SJCRH30 (cell line): ENCODE results near the gene FCGR3B. TPM values are rescaled to one million over a fixed set of nuclear protein-coding genes. Genes with fewer than 3 reads are reported as not detected.
"Not testable (repeated sequence)": the region's sequence is repeated elsewhere in the genome, so short reads cannot be mapped to it uniquely, and the experiment has no call there.

Experiments
- DNase-seq, 2 experiments: peaks; one replicate each; pipeline ENCODE4 v3.0.0-alpha.2; 2015 to 2020
- H3K27ac ChIP-seq: fragments of 250-450 bp; sonication (Bioruptor Pico); 2 replicates; pipeline ENCODE4 v1.5.1; 2020; ENCODE audit warnings: mild to moderate bottlenecking, moderate library complexity
- H3K27me3 ChIP-seq: fragments of 250-450 bp; sonication (Bioruptor Pico); 2 replicates; pipeline ENCODE4 v1.5.1; 2020; ENCODE audit warnings: mild to moderate bottlenecking, moderate library complexity
- H3K36me3 ChIP-seq: fragments of 250-450 bp; sonication (Bioruptor Pico); 2 replicates; pipeline ENCODE4 v1.5.1; 2020; ENCODE audit warnings: mild to moderate bottlenecking, moderate library complexity
- H3K4me1 ChIP-seq: fragments of 250-450 bp; sonication (Bioruptor Pico); 2 replicates; pipeline ENCODE4 v1.5.1; 2020; ENCODE audit warnings: mild to moderate bottlenecking, moderate library complexity
- H3K4me3 ChIP-seq: fragments of 250-450 bp; sonication (Bioruptor Pico); 2 replicates; pipeline ENCODE4 v1.5.1; 2020; ENCODE audit warnings: mild to moderate bottlenecking, moderate library complexity
- H3K9me3 ChIP-seq: fragments of 250-450 bp; sonication (Bioruptor Pico); replicated peaks from 2 replicates; pipeline ENCODE4 v1.5.1; 2020; ENCODE audit warnings: mild to moderate bottlenecking, moderate library complexity
- total RNA-seq: library from RNA; depleted of rRNA; stranded (reverse); fragments of >200 nt; shearing (Covaris generic); gene quantifications from 2 replicates; pipeline ENCODE4 v1.2.3, GENCODE V29; 2014; rRNA removed

The FCGR3B gene
- total RNA-seq = not detected in 2 replicates

GRCh38 chr1:161631076-161631475 lies at the start of gene FCGR3B:
Gene FCGR3B (minus strand): TSS chr1:161631176. CDS start chr1:161631094, 82 bp downstream.
- Histone ChIP-seq H3K4me1 (no peaks in the 10 kb centered on the region), H3K4me3 (no peak within 1 kb of the TSS)
- no peak for DNase-seq

DNA sequence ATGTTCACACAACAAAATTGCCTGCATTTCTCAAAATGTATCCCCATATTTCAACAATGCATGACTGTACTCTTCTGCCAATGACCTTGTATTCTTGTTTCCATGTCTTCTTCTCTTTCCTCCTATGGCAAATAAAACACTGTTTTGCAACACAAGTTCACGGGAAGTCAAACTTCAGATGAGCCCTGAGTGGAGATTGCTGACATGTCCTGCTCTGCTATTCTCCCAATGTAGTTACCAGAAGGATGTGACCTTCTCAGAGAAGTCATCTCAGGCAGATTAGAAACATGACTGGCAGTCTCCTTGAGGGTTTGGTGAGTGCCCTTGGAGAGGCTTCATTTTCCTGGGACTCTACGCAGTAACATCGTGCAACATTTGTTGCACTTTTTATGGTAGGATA lies 47.5 kb upstream of the FCGR3B start:
- no peak for DNase-seq
- Histone ChIP-seq H3K27ac (no peak overlapping the region), H3K27me3 (no peaks in the 10 kb centered on the region), H3K36me3 (no peaks in the 10 kb centered on the region), H3K9me3 (no peaks in the 10 kb centered on the region; the same call in 1 of the 2 replicates), H3K4me1 (no peaks in the 10 kb centered on the region), H3K4me3 (no peak overlapping the region)

More at GRCh38 chr1:161631076-161631475, at the start of gene FCGR3B:
- no peak within 1 kb of the TSS for H3K27ac ChIP-seq
- no peaks in the 10 kb centered on the region for H3K27me3 ChIP-seq
- H3K36me3 ChIP-seq = no peaks in the 10 kb centered on the region
- no peaks in the 10 kb centered on the region for H3K9me3 ChIP-seq

GRCh38 chr1:161676958-161677689 lies 46.1 kb upstream of the FCGR3B start:
- Histone ChIP-seq H3K27ac (no peak overlapping the region), H3K36me3 (no peaks in the 10 kb centered on the region), H3K4me1 (no peaks in the 10 kb centered on the region), H3K4me3 (no peak overlapping the region), H3K27me3 (no peaks in the 10 kb centered on the region), H3K9me3 (no peaks in the 10 kb centered on the region; the same call in 1 of the 2 replicates)
- no peak for DNase-seq

DNA sequence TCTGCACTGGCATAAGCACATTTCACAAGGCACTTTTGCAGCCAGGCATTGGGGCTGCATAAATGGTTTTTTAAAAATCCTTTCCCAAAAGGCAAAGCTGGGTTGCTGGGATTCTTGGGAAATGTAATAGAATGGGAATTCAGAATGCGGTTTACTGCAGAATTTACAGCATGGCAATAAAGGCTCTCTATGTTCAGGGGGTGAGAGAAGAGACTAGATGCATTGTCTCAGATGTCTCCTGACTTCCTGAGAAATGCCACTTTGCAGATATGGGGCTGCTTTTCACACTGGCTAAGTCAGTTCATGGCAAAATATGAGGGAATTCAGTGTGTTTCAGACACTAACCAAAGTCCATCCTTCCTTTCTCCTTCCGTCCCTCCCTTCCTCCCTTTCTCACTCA lies 45.5 kb upstream of the FCGR3B start:
- Histone ChIP-seq H3K36me3 (no peaks in the 10 kb centered on the region), H3K27me3 (no peaks in the 10 kb centered on the region), H3K4me3 (no peak overlapping the region), H3K27ac (no peak overlapping the region), H3K4me1 (no peaks in the 10 kb centered on the region), H3K9me3 (no peaks in the 10 kb centered on the region; the same call in 1 of the 2 replicates)
- no peak for DNase-seq

DNA sequence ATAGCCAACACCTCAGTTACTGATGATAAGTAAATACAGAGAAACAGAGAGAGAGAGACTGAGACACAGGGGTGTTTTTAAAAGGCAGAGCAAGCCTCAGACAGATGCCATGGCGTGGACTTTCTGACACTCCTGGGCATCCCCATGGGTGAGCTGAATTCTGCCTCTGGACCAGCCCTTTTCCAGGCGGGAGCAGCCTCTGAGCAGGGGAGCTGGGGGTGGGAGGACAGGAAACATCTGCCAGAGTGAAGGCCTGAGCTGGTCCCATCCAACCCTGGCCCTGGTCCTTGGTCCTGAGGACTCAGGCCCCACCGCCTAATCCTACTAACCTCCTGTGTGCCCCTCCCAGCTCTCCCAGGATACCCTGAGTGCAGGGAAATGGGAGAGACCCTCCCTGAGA lies 43.9 kb upstream of the FCGR3B start:
- not testable (repeated sequence) for H3K27me3 ChIP-seq, H3K4me3 ChIP-seq, H3K27ac ChIP-seq, H3K36me3 ChIP-seq, H3K9me3 ChIP-seq, H3K4me1 ChIP-seq, DNase-seq

GRCh38 chr1:161674447-161674846 lies 43.5 kb upstream of the FCGR3B start:
- H3K27ac ChIP-seq, H3K4me3 ChIP-seq, H3K9me3 ChIP-seq, H3K36me3 ChIP-seq, H3K27me3 ChIP-seq, DNase-seq, H3K4me1 ChIP-seq: not testable (repeated sequence)

GRCh38 chr1:161673437-161673836 lies 42.5 kb upstream of the FCGR3B start:
- not testable (repeated sequence) for H3K4me3 ChIP-seq, H3K36me3 ChIP-seq, H3K27me3 ChIP-seq, H3K4me1 ChIP-seq, H3K27ac ChIP-seq, H3K9me3 ChIP-seq
- DNase-seq = peak; percentile 8 to 43

DNA sequence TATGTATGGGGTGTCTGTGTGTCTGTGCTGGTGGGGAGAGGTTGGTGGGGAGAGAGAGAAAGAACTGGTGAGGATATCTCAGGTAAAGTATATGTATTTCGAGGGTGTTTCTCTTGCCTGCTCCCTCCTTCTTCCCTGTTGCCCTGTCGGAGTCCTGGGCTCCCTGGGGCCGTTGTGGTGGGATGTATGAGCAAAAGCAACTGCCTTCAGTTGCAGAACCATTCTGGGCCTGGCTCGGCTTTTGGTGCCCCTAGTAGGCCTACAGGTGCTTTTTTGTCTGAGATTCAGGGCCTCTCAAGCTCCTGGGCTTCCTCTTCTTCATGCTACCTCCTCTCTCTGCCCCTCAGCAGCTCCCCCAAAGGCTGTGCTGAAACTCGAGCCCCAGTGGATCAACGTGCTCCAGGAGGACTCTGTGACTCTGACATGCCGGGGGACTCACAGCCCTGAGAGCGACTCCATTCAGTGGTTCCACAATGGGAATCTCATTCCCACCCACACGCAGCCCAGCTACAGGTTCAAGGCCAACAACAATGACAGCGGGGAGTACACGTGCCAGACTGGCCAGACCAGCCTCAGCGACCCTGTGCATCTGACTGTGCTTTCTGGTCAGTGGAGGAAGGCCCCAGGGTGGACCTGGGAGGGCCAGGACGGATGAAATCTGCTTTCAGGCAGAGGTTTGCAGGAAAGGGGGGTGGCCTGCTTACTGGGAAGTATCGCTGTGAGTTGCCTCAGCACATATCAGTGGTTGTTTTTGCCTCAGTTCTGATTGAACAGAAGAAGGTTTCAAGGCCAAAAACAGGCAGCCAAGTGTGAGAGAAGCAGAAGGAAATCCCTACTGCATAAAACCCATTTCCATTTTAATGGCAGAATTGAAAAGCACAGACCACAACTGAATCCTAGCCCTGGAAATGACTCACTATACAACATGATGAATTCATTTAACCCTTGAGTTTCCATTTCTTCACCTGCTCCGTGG lies 40.4 kb upstream of the FCGR3B start:
- DNase-seq = peak in 1 of 2 experiments; percentile 6
- not testable (repeated sequence) for H3K4me3 ChIP-seq, H3K9me3 ChIP-seq, H3K27me3 ChIP-seq, H3K36me3 ChIP-seq, H3K4me1 ChIP-seq, H3K27ac ChIP-seq

DNA sequence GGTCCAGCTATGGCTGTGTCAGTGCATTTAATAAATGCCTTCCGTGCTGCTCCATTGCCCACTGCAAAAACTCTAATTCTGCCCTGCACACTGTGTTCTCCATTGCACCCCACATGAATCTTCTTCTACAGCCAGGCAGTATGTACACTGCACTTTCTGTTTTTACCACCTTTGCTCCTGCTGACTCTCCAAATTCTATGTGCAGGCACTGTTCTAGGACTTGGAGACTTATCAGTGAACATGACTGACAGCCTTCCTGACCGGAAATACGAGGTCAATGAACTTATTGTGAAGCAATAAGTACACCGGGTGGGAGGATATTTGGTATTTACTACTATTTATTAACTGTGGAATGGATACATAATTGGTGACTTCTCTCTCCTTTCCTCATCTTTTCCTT lies 33.7 kb upstream of the FCGR3B start:
- H3K4me3 ChIP-seq, H3K9me3 ChIP-seq, H3K36me3 ChIP-seq, H3K4me1 ChIP-seq, H3K27ac ChIP-seq, H3K27me3 ChIP-seq, DNase-seq: not testable (repeated sequence)

DNA sequence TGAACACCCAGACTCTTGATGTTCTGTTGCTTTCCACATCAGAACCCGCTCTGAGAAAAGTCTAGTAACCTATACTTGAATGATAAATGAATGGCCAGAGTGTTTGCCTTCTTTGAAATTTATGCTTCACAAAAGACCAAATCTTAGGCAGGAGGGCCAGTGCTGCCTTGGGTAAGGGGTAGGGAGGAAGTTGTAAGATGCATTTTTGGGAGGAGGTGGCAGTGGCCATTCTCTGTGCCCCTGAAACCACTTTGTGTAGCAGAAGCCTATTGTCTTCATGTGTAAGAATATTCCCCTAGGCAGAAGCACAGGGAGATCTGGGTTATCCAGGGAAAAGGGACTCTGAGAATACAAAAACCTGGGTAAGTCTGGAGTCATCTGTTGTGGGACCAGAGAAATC lies 32.6 kb upstream of the FCGR3B start:
- not testable (repeated sequence) for H3K4me3 ChIP-seq, H3K4me1 ChIP-seq, H3K9me3 ChIP-seq, H3K27me3 ChIP-seq, H3K36me3 ChIP-seq, H3K27ac ChIP-seq, DNase-seq

DNA sequence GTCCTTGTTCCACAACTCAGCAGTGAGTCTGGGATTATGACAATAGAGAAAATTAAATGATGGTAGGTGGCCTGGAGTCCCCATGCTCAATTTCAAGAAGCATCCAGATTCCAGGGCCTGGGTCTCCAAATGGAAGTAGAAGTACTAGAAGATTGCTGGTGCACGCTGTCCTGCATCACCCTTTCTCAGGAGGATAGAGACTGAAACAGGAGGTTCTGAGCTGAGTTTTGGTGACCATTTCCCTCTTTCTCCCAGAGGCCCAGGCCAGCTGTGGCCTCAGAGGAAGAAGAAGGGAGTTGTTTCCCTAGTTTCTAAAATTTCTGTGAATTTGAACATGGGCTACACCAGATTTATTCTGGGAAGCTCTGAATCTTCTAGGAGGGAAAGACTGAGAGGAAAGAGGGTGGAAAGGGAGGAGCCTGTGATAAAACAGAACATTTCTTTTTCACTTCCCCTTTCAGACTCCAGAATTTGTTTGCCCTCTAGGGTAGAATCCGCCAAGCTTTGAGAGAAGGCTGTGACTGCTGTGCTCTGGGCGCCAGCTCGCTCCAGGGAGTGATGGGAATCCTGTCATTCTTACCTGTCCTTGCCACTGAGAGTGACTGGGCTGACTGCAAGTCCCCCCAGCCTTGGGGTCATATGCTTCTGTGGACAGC lies 31.8 kb upstream of the FCGR3B start, which contains the start of gene FCGR2B:
FCGR2B (plus strand) TSS at position 460 of the 656 bp plus-strand sequence; CDS start at position 559, 99 bp downstream.
- not testable (repeated sequence) for DNase-seq, H3K4me3 ChIP-seq, H3K27me3 ChIP-seq, H3K27ac ChIP-seq, H3K4me1 ChIP-seq, H3K36me3 ChIP-seq, H3K9me3 ChIP-seq

DNA sequence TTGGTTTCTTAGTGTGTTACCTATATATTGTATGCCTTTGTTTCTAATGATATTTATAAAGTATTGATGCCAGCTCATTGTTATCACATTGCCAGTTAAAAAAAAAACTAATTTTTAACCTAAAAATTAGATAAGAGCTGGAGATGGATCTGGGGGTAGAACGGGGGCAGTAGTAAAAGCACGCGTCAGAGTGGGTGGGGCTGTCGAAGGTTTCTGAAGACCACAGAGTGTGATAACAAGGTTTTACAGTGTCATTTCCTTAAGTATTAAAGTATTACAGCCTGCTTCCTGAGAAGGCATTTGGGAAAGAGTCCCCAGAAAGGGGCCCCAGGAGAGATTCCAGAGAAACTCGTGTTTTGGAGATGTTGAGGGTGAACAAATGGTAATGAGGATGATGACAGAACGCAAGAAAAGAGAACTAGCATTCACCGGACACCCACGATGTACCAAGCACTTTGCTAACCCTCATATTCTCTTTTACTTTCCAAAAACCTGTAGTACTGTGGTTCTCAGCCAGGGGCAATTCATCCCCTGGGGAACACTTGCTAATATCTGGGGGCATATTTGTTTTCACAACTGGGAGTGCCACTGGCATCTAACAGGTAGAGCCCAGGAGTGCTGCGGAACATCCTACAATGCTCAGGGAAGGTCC lies 30.8 kb upstream of the FCGR3B start:
- H3K36me3 ChIP-seq, H3K4me1 ChIP-seq, H3K27ac ChIP-seq: not testable (repeated sequence)

GRCh38 chr1:161658524-161658923 lies 27.5 kb upstream of the FCGR3B start:
- H3K4me1 ChIP-seq, H3K27ac ChIP-seq, H3K36me3 ChIP-seq, H3K4me3 ChIP-seq, H3K9me3 ChIP-seq, DNase-seq, H3K27me3 ChIP-seq: not testable (repeated sequence)

More for the DNA sequence above, 30.8 kb upstream of the FCGR3B start:
- H3K9me3 ChIP-seq, DNase-seq, H3K27me3 ChIP-seq, H3K4me3 ChIP-seq: not testable (repeated sequence)

DNA sequence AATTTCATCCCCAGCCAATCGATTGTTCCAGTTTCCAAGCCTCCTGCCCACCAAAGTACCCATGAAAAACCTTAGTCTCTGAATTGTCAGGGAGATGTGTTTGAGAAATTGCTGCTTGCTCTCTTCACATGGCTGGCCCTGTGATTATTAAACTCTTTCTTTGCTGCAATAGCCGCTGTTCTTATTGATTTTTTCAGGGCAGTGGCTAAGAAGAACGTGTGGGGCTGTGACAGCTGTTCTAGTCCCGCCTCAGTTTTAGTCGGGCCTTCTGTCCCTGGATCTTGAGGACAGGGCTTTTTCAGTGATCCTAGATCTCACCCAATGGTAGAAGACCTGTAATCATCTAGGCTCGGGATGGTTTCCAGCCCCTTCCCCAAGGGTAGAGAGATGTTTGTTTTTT lies 23.0 kb upstream of the FCGR3B start:
- not testable (repeated sequence) for H3K27ac ChIP-seq, DNase-seq, H3K27me3 ChIP-seq, H3K4me3 ChIP-seq, H3K36me3 ChIP-seq, H3K4me1 ChIP-seq, H3K9me3 ChIP-seq
